ENCODE measurements around the gene ARHGEF19.
"Not testable (repeated sequence)": the region's sequence is repeated elsewhere in the genome, so short reads cannot be mapped to it uniquely, and the experiment has no call there.

The ARHGEF19 gene

DNA sequence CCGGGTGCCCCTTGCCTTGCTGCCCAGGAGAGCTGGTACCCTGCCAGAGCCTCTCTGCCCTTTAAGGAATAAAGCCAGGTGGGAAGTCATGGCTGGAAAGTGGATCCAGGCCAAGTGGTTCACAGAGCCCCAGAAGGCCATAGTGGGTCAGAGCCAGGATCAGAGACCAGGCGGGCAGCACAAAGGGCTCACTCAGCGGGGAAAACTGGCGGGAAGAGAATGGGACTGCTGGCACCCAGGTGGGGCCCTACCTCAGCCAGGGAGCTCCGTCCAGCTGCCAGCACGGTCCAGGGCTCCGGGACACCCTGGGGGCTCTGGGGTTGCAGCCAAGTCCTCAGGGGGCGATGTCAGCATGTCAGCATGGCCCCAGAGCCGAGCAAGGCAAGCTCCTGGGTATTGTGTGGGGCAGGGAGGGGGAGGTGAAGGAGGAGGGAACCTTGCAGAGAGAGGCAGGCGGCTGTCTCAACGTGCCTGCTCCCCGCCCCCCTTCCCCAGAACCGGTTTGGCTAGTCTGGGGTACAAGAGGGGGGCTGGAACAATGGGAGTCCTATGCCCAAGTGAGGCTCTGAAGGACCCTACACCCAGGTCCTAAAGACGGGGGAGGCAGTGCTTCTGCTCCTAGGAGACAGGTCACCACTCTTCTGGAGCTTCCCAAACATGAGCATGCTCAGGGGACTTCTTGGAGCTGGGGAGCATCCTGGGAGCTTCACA, at the start of gene ARHGEF19:
Gene ARHGEF19 (minus strand): TSS at position 402 of the 711 bp plus-strand sequence. CDS start 3,598 bp downstream, outside the sequence.
- DNase-seq, result no peak

DNA sequence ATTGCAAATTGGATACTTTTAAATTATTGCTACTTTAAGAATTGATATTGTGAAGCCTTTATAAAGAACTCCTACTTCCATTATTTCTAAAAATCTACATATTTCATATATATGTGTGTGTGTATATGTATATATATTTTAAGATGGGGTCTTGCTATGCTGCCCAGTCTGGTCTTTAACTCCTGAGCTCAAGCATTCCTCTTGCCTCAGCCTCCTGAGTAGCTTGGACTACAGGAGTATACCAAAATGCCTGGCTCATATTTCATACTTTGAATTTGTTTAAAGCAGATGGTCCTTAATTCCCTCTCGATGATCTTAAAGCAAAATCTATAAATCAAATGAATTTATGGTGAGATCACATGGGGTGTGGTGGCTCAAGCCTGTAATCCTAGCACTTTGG, 49.6 kb upstream of the ARHGEF19 start:
- no peak for DNase-seq

DNA sequence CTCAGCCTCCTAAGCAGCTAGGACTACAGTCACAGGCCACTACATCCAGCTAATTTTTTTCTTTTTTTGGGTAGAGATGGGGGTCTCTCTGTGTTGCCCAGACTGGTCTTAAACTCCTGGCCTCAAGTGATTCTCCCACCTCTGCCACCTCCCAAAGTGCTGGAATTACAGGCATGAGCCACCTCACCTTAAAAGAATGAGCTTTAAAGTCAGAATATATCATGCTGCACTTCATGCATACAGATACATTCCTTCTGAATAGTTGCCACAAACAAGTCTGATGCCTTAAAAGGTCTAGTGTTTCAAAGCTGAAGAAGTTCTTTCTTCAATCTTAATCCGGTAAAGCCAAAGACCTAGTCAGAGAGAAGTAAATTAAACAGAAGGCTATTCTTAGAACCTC, 48.4 kb upstream of the ARHGEF19 start:
- no peak for DNase-seq

DNA sequence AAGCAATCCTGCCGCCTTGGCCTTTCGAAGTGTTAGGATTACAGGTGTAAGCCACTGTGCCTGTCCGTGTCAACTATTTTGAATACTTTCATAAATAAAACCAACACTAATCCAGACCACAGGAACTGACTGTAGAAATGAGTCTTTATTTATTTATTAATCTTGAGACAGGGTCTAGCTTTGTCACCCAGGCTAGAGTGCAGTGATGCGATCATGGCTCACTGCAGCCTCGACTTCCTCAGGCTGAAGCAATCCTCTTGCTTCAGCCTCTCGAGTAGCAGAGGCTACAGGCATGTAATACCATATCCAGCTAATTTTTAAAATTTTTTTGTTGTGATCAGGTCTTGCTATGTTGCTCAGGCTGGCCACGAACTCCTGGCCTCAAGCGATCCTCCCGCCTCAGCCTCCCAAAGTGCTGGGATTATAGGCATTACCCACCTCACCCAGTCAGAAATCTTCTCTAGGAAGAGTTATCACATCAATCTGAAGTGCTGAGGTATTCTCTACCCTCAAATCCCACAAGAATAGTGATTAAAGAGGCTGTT, 46.2 kb upstream of the ARHGEF19 start:
- no peak for DNase-seq

DNA sequence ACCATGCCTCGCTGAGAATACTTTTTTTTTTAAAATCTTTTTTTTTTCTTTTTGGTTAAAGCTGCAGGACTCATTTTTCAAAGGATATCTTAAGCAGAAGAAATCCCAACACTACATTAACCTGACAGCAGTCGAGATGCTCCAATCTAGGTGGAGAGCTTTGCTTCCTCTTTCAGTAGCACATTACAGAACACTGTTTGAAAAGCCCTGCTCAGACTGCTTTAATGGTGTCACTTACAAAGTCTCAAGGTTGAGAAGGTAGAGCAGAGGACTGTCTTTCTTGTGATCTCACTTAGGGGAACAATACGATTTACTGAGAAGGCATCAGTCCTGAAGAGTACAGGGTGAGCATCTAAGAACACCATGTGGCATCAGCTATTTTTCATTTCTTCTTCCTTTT, 45.5 kb upstream of the ARHGEF19 start:
- DNase-seq, result no peak

DNA sequence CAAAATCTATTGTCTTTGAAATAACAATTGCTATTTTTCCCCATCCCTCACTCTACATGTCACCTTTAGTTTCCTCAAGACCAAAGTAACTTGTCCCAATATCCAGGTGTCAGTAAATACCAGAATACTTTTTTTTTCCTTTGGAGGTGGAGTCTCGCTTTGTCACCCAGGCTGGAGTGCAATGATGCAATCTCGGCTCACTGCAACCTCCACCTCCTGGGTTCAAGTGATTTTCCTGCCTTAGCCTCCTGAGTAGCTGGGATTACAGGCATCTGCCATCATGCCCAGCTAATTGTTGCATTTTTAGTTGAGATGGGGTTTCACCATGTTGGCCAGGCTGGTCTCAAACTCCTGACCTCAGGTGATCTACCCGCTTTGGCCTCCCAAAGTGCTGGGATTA, 45.1 kb upstream of the ARHGEF19 start:
- not testable (repeated sequence) for DNase-seq

DNA sequence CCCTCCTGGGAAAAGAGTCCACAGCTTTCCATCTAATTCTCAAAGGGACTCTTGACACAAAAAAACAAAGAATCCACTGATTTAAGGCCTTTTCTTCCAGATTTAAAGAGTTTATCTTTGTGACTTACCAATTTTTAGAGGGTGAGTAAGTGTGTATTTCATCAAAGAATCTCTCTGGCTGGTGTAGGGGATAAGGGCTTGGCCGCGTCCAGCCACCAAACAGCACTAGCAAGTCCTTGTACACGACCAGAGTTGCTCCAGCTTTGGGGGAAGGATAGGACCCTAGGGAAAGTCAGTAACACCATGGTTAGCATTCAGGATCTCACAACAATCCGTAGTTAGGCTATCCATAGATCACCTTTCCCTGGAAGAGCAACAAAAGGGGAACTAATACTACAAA, 44.0 kb upstream of the ARHGEF19 start:
- no peak for DNase-seq

DNA sequence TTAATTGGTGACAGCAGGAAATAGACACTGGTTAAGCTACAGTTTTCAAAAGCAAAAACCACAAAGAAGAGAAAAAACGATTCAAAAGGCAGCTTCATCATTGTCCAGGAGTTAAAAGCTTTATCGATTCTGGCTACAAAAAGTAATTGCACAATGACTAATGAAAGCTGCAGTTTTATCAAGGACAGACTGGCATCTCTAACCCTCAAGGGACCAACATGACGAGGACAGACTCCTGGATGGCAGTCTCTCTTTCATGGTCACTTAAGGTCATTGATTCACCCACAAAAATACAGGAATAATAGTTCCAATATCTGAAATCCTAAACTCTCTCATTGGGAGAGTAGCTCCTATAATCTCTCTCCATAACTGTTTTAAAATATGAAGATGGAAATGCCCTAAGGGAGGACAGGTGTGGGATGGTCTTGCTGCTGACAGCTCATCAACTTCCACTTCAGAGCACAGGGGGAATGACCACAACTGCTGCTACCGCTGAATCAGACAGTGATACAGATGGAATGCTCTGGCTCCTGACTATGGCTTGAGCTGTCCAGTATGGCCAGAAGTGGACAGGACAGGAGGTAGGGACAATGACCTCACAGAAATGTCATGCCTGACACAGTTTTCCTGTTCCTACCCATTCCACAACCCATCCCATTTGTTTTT, 41.9 kb upstream of the ARHGEF19 start:
- DNase-seq, result no peak

DNA sequence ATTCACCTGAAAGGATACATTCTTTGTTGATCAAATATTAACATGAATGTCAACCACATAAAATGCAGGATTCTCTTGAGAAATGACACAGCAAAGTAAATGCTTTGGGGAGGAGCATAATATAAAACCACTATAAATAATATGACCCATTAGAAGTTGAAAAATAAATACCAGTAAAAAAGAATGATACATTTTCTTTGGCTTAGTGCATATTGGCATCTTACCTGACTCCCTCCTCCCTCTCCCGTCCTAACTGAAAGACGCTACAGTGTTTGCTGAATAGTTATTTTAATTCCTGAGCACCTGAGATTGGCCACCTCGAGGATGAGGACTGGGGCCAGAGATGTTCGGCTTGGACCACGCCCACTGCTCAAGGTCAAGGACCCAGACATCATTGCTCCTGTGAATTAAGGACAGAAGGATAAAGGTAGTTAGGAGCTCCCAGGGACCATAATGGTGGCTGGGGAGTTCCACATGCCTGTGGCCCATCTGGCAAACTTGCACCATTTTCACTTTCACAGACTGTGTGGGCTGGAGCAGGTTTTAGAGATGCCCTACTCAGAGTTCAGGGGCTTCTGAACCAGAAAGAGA, 41.0 kb upstream of the ARHGEF19 start:
- no peak for DNase-seq

DNA sequence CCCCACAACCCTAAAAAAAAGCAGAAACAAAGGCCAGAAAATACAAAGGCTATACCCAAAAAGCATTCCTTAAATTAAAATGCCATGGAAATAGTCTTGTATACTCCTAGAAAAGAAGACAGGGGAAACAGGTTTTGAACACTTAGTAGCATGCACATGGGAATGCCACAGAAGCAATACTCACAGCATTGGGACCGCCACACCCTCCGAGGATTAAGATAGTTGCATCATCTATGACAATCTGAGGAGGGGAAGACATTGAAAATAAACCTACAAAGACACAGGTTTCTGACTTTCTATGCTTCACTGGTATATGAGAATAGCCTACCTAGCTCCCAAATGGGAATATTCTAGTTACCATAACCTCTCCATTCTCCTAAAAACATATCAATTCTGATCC, 40.5 kb upstream of the ARHGEF19 start:
- DNase-seq, result no peak

DNA sequence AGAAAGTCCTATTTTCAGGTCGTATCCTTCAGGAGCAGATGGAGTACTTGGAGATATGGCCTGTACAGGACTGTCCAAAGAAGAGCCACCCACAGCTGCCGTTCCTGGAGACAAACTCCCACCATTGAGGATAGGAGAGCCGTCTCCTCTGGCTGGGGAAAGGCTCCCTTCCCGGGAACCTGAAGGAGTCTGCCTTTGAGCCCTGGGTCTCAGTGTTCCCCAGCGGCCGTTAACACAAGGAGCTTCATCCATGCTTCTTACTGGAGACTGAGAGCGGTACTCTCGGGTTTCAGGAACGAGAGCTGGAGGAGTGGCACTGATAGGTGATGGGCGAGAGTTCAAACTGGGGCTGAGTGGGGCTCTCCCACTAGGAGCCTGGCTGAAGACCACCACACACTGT, 38.9 kb upstream of the ARHGEF19 start:
- DNase-seq, result no peak

DNA sequence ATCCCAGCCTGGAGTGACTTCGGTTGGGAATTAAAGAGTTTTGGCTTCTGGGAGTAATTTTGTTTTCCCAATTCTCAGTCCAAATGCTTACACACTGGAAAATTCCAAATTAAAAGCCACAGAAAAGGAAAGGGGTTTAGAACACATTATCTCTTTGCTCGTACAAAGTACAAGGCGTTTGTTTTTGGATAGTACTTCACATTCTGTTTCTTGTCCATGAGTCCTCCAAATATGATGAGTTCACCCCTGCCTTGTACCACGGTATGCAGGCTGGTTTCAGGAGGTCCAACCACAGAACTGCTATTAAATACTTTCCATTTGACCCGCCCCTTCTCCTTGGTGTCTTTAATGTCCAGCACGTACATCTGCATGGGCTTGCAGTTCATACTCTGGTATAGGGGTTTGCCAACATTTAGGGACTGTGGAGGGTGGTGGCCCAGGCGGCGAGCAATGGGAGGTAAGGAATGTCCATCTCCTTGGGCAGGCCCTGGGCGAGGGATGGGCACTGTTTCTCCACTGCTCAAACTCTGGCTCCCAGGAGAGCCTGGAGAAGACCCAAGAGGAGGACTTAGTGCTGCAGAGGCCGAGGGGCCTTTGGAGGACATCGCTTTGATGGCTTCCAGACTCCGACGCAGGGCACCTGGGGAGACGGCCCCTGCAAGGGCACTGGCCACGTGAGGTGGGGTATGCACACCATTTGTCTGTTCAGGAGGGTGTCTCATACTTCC, 38.2 kb upstream of the ARHGEF19 start:
- no peak for DNase-seq

DNA sequence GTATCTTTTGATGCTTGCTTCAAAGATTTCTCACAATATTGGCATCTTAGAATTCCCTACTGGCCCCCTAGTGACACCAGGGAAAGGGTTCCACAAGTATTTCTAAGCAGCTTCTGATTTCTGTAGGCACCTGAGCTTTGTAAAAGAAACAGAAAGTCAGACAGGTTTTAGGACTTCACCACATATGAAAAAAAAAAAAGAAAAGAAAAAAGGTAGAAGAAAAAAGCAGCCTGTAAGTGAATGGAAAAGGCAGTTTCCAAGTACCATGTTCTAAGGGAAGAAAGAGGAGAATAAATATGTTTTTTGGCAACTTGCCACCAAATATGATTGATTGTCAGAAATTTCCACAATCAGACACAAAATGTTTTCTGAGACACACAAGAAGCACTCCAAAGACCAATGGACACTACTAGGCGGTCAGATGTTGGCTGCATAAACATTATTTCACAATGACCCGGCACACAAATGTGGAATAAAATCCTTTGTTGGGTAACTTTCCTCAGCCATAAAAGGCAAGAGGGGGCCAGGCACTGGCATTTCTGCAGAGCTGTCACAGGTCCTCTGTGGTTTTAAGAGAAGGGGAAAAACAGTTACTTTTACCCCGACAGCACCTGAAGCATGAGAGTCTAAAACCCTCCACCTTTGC, 37.3 kb upstream of the ARHGEF19 start:
- DNase-seq, result no peak

DNA sequence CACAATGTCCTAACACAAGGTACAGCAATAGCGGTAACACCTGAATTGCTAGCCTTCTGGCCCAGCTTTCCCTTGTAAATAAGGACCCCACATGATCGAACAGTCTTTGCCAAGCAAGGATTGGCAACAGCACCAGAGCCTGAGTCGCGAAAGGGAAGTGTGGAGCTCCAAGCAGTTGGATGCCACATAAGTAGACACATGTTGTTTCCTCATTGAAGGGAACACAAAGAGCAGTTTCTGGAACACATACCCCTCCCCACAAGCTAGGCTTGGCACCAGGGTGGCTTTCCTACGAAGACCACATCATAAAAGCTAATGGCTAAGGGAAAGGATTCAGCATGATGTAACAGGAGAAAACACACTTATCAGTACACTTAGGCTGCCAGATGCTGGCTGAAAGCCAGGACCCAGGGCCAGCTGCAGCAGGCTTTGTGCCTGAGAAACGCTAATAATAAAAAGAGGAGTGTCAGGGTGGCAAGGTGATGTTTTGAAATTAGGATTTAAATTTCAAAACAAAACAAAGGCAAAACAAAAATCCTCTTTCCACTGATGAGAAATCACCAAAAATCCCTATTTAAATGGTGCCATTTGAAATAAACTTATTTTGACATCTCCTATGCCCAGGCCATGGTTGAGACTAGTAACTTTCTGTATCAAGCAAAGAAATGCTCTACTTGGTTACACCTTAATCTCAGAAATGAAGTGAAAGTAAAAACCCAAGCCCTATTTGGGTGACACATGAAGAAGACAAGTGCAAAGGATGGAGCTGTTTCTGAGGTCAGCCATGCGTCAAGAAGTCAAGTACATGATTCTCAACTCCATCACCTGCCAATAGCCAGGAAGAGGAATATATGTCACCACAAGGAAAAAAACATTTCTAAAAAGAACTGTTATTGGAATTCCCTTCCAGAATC, 36.4 kb upstream of the ARHGEF19 start:
- no peak for DNase-seq

DNA sequence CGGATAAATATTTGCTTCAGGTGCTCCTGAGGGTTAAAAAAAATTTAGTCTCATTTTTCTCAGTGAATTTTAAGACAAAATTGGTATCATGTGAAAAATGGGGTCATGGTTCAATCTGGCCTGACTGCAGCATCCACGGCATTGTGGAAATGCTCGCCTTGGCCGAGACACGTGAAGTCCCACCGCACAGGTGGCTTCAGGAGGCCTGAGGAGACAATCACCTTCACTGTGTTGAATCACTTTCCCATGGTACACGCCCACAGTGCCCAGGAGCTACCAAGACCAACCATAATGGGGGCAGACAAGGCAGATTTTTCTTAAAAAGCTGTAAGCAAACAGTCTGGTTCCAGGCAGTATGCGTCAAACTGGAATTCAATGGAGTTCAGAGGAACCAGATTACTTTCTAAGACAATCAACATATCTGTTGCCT, 35.6 kb upstream of the ARHGEF19 start:
- no peak for DNase-seq

DNA sequence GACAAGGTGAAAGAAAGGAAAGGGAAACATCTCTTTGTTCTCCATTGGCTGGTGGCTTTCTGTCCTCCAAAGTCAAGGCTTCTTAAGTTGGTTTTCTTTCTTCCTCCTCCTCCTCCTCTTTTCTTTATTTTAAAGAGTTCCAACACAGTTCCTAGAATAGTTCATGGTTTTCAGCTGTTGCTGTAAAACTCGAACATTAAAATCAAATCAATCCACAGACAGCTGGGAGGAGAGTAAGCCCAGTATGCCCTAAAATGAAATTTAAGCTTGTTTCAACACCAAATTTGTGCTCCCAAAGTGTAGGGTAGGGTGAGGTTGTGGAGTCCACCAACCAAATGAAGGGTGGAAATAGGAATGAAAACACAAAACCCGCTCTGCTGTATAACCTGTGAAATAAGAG, 35.0 kb upstream of the ARHGEF19 start:
- DNase-seq, result no peak

DNA sequence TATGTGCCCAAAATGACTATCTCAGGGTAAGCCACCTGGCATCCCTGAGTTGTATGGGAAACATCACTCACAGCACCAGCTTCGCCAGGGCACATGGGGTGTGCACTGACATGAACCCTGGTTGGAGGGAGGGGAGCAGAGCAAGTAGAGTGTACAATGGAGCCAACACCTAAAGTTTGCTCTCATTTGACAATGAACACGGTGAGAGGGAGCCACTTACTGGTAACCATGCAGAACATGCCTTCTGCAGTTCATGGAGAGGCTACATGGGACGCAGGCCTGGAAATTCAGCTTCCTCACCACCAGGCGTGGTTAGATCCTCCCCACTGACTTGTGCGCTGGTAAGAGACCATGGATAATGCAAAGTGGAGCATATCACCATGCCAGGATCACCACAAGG, 34.5 kb upstream of the ARHGEF19 start:
- no peak for DNase-seq

DNA sequence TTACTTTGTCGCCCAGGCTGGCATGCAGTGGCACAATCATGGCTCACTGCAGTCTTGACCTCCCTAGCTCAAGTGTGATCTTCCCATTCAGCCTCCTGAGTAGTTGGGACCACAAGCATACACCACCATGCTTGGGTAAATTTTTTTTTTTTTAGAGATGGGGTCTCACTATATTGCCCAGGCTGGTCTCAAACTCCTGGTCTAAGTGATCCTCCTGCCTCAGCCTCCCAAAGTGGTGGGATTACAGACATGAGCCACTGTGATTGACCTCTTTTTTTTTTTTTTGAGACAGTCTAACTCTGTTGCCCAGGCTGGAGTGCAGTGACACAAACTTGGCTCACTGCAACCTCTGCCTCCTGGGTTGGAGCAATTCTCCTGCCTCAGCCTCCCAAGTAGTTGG, 33.8 kb upstream of the ARHGEF19 start:
- DNase-seq, result not testable (repeated sequence)

DNA sequence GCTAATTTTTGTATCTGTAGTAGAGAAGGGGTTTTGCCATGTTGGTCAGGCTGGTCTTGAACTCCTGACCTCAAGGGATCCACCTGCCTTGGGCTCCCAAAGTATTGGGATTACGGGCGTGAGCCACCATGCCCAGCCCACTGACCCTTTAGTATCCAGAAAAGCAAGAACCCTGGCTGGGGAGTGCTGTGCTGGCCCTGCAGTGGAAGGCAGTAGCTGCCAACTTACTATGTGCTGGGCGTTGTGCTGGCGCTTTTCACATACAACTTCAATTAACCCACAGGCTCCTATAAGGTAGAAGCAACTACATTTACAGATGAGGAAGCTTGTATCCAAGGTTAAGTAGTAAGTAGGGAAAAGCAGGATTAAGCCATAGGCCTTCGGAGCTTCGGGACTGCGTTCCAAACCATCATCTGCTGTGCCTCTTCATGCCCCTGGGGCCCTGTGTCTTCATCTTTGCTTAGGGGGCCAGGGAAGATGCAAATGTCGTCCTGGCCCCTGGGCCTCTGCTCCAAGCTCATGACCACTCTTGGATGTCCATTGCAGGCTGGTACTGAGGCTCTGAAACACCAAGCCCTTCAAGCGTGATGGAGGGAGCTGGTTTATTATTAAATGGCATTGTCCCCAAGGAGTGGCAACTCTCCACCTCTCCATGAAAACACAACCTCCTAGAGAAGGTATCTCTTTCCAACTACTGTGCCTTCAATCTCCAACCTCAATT, 33.2 kb upstream of the ARHGEF19 start:
- DNase-seq, result no peak

DNA sequence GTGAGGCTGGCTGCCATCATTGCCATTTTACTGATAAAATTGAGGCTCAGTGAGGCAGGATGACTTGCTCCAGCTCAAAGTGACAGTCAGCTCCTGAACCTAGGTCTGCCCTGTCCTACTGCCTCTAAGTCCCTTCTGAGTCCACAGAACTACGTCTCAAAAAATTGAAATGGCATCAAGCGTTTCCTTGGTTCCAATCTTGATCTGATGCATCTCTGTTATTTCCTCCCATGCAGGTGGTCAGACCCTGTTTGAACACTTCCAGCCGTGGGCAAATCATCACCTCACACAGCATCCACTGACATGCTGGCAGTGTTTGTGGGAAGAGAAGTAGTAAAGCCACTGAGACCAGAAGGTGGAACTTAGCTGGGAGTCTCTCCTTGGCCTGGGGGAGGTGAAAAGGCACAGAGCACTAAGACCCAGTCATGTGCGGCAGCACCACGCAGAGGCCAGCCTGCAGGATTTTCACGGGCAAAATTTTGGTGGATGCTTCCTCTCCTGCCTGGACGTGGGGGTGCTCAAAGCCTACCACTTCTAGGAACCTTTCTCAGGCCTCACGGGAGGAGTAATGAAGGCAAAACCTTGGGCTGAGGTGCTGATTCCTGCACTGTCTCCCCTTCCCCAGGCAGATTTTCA, 32.3 kb upstream of the ARHGEF19 start:
- DNase-seq, result no peak
